Liver (tissue), 9 donors: Measurements from ENCODE around the gene C6orf132. TPM values are rescaled to one million over a fixed set of nuclear protein-coding genes. Genes with fewer than 3 reads are reported as not detected.
"Not testable (repeated sequence)": the region's sequence is repeated elsewhere in the genome, so short reads cannot be mapped to it uniquely, and the experiment has no call there.

ENCODE experiments used
- DNase-seq: peaks from one replicate; pipeline ENCODE4 v3.0.0-alpha.2; 2017; ENCODE audit warnings: low spot score
- H3K27ac ChIP-seq, 2 donors: one replicate each; pipeline ENCODE4 v1.7.0; 2013; ENCODE audit warnings: inconsistent platforms in 2 of 2, low read length in 2 of 2, control low read depth in 1 of 2, low read depth in 1 of 2, mild to moderate bottlenecking in 1 of 2
- H3K27me3 ChIP-seq, 4 donors: one replicate each; pipeline versions ENCODE4 v1.6.1 to v1.7.0; 2013; ENCODE audit warnings: low read length in 3 of 4, inconsistent platforms in 1 of 4, mild to moderate bottlenecking in 1 of 4, moderate library complexity in 1 of 4; ENCODE audit not compliant: control insufficient read depth in 4 of 4, insufficient read depth in 4 of 4
- H3K36me3 ChIP-seq, 4 donors: one replicate each; pipeline versions ENCODE4 v1.6.1 to v1.7.0; 2013; ENCODE audit warnings: low read length in 3 of 4, mild to moderate bottlenecking in 3 of 4, low read depth in 1 of 4, moderate library complexity in 1 of 4; ENCODE audit not compliant: control insufficient read depth in 4 of 4, insufficient read depth in 3 of 4
- H3K4me1 ChIP-seq, 4 donors: one replicate each; pipeline versions ENCODE4 v1.6.1 to v1.7.0; 2013; ENCODE audit warnings: low read length in 3 of 4, mild to moderate bottlenecking in 3 of 4, moderate library complexity in 1 of 4; ENCODE audit not compliant: control insufficient read depth in 4 of 4, insufficient read depth in 4 of 4
- H3K4me3 ChIP-seq, 3 donors: one replicate each; pipeline versions ENCODE4 v1.6.1 to v1.7.0; 2013; ENCODE audit warnings: low read length in 3 of 3, control low read depth in 1 of 3, low read depth in 1 of 3, mild to moderate bottlenecking in 1 of 3
- H3K9ac ChIP-seq, 2 donors: one replicate each; pipeline ENCODE4 v1.7.0; 2013; ENCODE audit warnings: low read length in 2 of 2, mild to moderate bottlenecking in 2 of 2, moderate library complexity in 2 of 2, control low read depth in 1 of 2, low read depth in 1 of 2
- H3K9me3 ChIP-seq, 4 donors: one replicate each; pipeline versions ENCODE4 v1.6.1 to v1.7.0; 2013; ENCODE audit warnings: low read length in 3 of 4; ENCODE audit not compliant: control insufficient read depth in 4 of 4
- CTCF ChIP-seq: fragments of 150-350 bp; IDR thresholded peaks from 2 replicates; pipeline ENCODE4 v1.5.1; 2017; ENCODE audit warnings: improper control_type of control experiment, low read depth, low read length; ENCODE audit not compliant: missing input control
- EGR1 ChIP-seq, 2 donors: IDR thresholded peaks; 2 replicates each; pipeline ENCODE4 v1.6.1; 2016 to 2018; ENCODE audit warnings: antibody characterized with exemption in 2 of 2, low read depth in 2 of 2
- FOXA1 ChIP-seq: IDR thresholded peaks from 2 replicates; pipeline ENCODE4 v1.6.1; 2016; ENCODE audit warnings: antibody characterized with exemption
- FOXA2 ChIP-seq: IDR thresholded peaks from 2 replicates; pipeline ENCODE4 v1.6.1; 2016; ENCODE audit warnings: antibody characterized with exemption
- GABPA ChIP-seq, 2 donors: IDR thresholded peaks in 1 of 2; conservative IDR thresholded peaks in 1 of 2; 2 replicates each; pipeline ENCODE4 v1.6.1; 2016; ENCODE audit warnings: antibody characterized with exemption in 2 of 2, mild to moderate bottlenecking in 1 of 2, moderate library complexity in 1 of 2
- HNF4A ChIP-seq, 2 donors: conservative IDR thresholded peaks; 2 replicates each; pipeline ENCODE4 v1.6.1; 2016; ENCODE audit warnings: antibody characterized with exemption in 2 of 2, mild to moderate bottlenecking in 2 of 2
- HNF4G ChIP-seq: IDR thresholded peaks from 2 replicates; pipeline ENCODE4 v1.6.1; 2016; ENCODE audit warnings: antibody characterized with exemption
- JUND ChIP-seq, 2 donors: IDR thresholded peaks; 2 replicates each; pipeline ENCODE4 v1.6.1; 2016; ENCODE audit warnings: antibody characterized with exemption in 2 of 2
- MAX ChIP-seq: IDR thresholded peaks from 2 replicates; pipeline ENCODE4 v1.6.1; 2016; ENCODE audit warnings: antibody characterized with exemption
- NR2F2 ChIP-seq: IDR thresholded peaks from 2 replicates; pipeline ENCODE4 v1.6.1; 2016; ENCODE audit warnings: antibody characterized with exemption
- RAD21 ChIP-seq, 2 donors: IDR thresholded peaks; 2 replicates each; pipeline ENCODE4 v1.6.1; 2016; ENCODE audit warnings: antibody characterized with exemption in 2 of 2, mild to moderate bottlenecking in 2 of 2
- RXRA ChIP-seq, 2 donors: IDR thresholded peaks; 2 replicates each; pipeline ENCODE4 v1.6.1; 2017 to 2018; ENCODE audit warnings: antibody characterized with exemption in 2 of 2, mild to moderate bottlenecking in 1 of 2
- SP1 ChIP-seq: IDR thresholded peaks from 2 replicates; pipeline ENCODE4 v1.6.1; 2018; ENCODE audit warnings: antibody characterized with exemption, mild to moderate bottlenecking
- TAF1 ChIP-seq: conservative IDR thresholded peaks from 2 replicates; pipeline ENCODE4 v1.6.1; 2016; ENCODE audit warnings: antibody characterized with exemption, mild to moderate bottlenecking
- YY1 ChIP-seq: IDR thresholded peaks from 2 replicates; pipeline ENCODE4 v1.6.1; 2016; ENCODE audit warnings: antibody characterized with exemption, mild to moderate bottlenecking
- ZBTB33 ChIP-seq: IDR thresholded peaks from 2 replicates; pipeline ENCODE4 v1.6.1; 2016; ENCODE audit warnings: antibody characterized with exemption
- WGBS: extraction: QIAGEN DNeasy Blood & Tissue Kit; methylation state at CpG from one replicate; pipeline ENCODE4 v1.1.7; 2013; 5-methylcytosine and 5-hydroxymethylcytosine counted together
- polyA plus RNA-seq, 2 donors: library from polyadenylated mRNA; stranded (reverse) in 1 of 2; unstranded in 1 of 2; fragments of 200-250 nt in 1 of 2; fragments of >200 nt in 1 of 2; fragmentation: Nextera tagmentation in 1 of 2; extraction: Ambion mirVana in 1 of 2; gene quantifications; one replicate each; pipeline versions ENCODE4 v1.2.1 to v1.2.3, GENCODE V29; 2013 to 2015
- total RNA-seq, 2 donors: library from RNA; depleted of rRNA; stranded (reverse); fragments of >200 nt; gene quantifications; one replicate each; pipeline ENCODE4 v1.2.3, GENCODE V29; 2014
- TF ChIP-seq, protein P1 (sequence below): IDR thresholded peaks from 2 replicates; pipeline ENCODE4 v1.6.1; 2016; ENCODE audit warnings: antibody characterized with exemption, mild to moderate bottlenecking
- TF ChIP-seq, protein P2 (sequence below): IDR thresholded peaks from 2 replicates; pipeline ENCODE4 v1.6.1; 2016; ENCODE audit warnings: antibody characterized with exemption
- donor health status: healthy.
- donor health status: healthy.
- donor health status: healthy.
- donor health status: healthy.
- donor health status: healthy.

The C6orf132 gene
- total and polyA plus RNA-seq, 4 donors: 0.07 to 0.25 (median 0.24) TPM; not detected in 1

GRCh38 chr6:42154461-42155209 lies 12.2 kb upstream of the C6orf132 start:
- Histone ChIP-seq H3K27ac (no peak overlapping the region), H3K9me3 (no peaks in the 10 kb centered on the region), H3K27me3 (no peaks in the 10 kb centered on the region), H3K4me3 (no peak overlapping the region), H3K9ac (no peak overlapping the region), H3K4me1 (peaks cover 0 to 6% (median 3%) of the 10 kb centered on the region in 4 donors), H3K36me3 (no peaks in the 10 kb centered on the region)
- no peak for DNase-seq
- no peak for TF ChIP-seq HNF4G
- TF ChIP-seq, protein P1, sequence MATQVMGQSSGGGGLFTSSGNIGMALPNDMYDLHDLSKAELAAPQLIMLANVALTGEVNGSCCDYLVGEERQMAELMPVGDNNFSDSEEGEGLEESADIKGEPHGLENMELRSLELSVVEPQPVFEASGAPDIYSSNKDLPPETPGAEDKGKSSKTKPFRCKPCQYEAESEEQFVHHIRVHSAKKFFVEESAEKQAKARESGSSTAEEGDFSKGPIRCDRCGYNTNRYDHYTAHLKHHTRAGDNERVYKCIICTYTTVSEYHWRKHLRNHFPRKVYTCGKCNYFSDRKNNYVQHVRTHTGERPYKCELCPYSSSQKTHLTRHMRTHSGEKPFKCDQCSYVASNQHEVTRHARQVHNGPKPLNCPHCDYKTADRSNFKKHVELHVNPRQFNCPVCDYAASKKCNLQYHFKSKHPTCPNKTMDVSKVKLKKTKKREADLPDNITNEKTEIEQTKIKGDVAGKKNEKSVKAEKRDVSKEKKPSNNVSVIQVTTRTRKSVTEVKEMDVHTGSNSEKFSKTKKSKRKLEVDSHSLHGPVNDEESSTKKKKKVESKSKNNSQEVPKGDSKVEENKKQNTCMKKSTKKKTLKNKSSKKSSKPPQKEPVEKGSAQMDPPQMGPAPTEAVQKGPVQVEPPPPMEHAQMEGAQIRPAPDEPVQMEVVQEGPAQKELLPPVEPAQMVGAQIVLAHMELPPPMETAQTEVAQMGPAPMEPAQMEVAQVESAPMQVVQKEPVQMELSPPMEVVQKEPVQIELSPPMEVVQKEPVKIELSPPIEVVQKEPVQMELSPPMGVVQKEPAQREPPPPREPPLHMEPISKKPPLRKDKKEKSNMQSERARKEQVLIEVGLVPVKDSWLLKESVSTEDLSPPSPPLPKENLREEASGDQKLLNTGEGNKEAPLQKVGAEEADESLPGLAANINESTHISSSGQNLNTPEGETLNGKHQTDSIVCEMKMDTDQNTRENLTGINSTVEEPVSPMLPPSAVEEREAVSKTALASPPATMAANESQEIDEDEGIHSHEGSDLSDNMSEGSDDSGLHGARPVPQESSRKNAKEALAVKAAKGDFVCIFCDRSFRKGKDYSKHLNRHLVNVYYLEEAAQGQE: no peak
- TF ChIP-seq MAX: no peak

DNA sequence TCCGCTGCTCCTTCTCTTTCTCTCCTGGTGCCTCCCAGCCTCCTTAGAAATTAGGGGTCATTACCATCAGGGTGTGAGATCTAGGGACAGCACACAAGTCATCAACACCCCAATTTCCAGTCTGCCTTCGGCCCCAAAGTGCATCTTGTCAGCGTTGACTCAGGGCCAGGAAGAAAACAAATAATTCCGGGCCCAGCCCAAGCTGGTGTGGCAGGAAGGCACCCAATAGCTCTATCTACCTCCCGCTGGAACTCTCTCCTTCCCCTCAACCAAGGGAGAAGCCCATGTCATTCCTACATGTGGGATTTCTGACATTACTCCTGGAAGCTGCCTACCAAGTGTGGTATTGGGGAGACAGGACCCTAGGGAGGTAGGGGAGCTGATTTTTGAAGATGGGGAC lies 11.5 kb upstream of the C6orf132 start:
- H3K36me3 ChIP-seq: no peaks in the 10 kb centered on the region

GRCh38 chr6:42152528-42153213 lies 10.3 kb upstream of the C6orf132 start:
- DNase-seq, H3K4me1 ChIP-seq, H3K9me3 ChIP-seq, H3K27ac ChIP-seq, H3K9ac ChIP-seq, H3K27me3 ChIP-seq, H3K36me3 ChIP-seq, H3K4me3 ChIP-seq: not testable (repeated sequence)
- WGBS: 88% methylated on average over 3 of the region's 4 CpGs

More for the DNA sequence above, 11.5 kb upstream of the C6orf132 start:
- WGBS: 71% methylated on average over 5 of the region's 5 CpGs
- Histone ChIP-seq H3K4me3 (no peak overlapping the region), H3K9me3 (no peaks in the 10 kb centered on the region), H3K4me1 (peaks cover 0 to 6% (median 3%) of the 10 kb centered on the region in 4 donors), H3K27me3 (no peaks in the 10 kb centered on the region), H3K27ac (no peak overlapping the region), H3K9ac (no peak overlapping the region)
- TF ChIP-seq YY1: no peak
- no peak for TF ChIP-seq NR2F2
- TF ChIP-seq TAF1: no peak
- TF ChIP-seq CTCF: no peak
- TF ChIP-seq FOXA2: no peak
- no peak for TF ChIP-seq HNF4A (conservative IDR thresholded peaks at IDR 0.05)
- no peak for TF ChIP-seq ZBTB33
- no peak for TF ChIP-seq EGR1 (IDR thresholded peaks at IDR 0.05; ENCODE audit: low read depth in 2 of 2)
- TF ChIP-seq SP1: no peak
- TF ChIP-seq RAD21 (IDR thresholded peaks at IDR 0.05): no peak
- no peak for TF ChIP-seq JUND (IDR thresholded peaks at IDR 0.05)
- TF ChIP-seq RXRA (IDR thresholded peaks at IDR 0.05): no peak
- TF ChIP-seq, protein P2, sequence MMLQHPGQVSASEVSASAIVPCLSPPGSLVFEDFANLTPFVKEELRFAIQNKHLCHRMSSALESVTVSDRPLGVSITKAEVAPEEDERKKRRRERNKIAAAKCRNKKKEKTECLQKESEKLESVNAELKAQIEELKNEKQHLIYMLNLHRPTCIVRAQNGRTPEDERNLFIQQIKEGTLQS: no peak
- no peak for TF ChIP-seq FOXA1
- TF ChIP-seq MAX: no peak
- no peak for TF ChIP-seq GABPA (IDR thresholded peaks at IDR 0.05 in 1 of 2, conservative IDR thresholded peaks at IDR 0.05 in 1 of 2)
- TF ChIP-seq HNF4G: no peak
- DNase-seq: no peak
